ENCODE data around the gene GRIK1. TPM values are rescaled to one million over a fixed set of nuclear protein-coding genes. Genes with fewer than 3 reads are reported as not detected.

The GRIK1 gene
- total RNA-seq, 1 donor from 2014 or later: not detected

- H3K4me3 Mint-ChIP-seq (ENCODE audit: unreplicated experiment): no peak overlapping the region
- no peaks in the 10 kb centered on the region for H3K27me3 Mint-ChIP-seq (ENCODE audit: unreplicated experiment)
- TF ChIP-seq, protein P1, sequence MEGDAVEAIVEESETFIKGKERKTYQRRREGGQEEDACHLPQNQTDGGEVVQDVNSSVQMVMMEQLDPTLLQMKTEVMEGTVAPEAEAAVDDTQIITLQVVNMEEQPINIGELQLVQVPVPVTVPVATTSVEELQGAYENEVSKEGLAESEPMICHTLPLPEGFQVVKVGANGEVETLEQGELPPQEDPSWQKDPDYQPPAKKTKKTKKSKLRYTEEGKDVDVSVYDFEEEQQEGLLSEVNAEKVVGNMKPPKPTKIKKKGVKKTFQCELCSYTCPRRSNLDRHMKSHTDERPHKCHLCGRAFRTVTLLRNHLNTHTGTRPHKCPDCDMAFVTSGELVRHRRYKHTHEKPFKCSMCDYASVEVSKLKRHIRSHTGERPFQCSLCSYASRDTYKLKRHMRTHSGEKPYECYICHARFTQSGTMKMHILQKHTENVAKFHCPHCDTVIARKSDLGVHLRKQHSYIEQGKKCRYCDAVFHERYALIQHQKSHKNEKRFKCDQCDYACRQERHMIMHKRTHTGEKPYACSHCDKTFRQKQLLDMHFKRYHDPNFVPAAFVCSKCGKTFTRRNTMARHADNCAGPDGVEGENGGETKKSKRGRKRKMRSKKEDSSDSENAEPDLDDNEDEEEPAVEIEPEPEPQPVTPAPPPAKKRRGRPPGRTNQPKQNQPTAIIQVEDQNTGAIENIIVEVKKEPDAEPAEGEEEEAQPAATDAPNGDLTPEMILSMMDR (IDR thresholded peaks at IDR 0.05; ENCODE audit: unreplicated experiment): no peak
- no peaks in the 10 kb centered on the region for H3K4me1 Mint-ChIP-seq (ENCODE audit: unreplicated experiment)
- H3K27ac Mint-ChIP-seq (ENCODE audit: unreplicated experiment): no peak overlapping the region
- no peak for DNase-seq (ENCODE audit: low spot score)
- no peaks in the 10 kb centered on the region for H3K9me3 Mint-ChIP-seq (ENCODE audit: unreplicated experiment)
- no peaks in the 10 kb centered on the region for H3K36me3 Mint-ChIP-seq (ENCODE audit: low read depth, unreplicated experiment)
These were observed 114.5 kb downstream of the GRIK1 start for GRCh38 chr21:29825345-29825744.

DNA sequence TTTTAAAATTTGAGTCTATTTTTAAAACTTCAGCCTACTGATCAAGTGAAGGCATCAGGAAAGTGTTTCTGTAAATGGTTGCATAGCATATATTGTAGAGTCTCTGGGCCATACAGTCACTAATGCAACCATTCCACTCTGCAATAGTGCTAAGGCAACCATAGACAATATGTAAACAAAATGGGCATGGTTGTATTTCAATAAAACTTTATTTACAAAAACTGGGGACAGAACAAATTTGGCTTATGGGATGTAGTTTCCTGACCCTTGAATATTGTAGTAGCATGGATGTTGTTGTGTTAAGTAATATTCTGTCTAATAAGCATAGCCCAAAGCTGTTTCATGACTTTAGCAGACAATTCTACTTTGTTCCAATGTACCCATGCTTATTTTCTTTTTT, 117.7 kb downstream of the GRIK1 start:
- no peak overlapping the region for H3K27ac Mint-ChIP-seq (ENCODE audit: unreplicated experiment)
- TF ChIP-seq, protein P1 (IDR thresholded peaks at IDR 0.05; ENCODE audit: unreplicated experiment): no peak
- H3K9me3 Mint-ChIP-seq (ENCODE audit: unreplicated experiment): no peaks in the 10 kb centered on the region
- no peaks in the 10 kb centered on the region for H3K27me3 Mint-ChIP-seq (ENCODE audit: unreplicated experiment)
- H3K4me1 Mint-ChIP-seq (ENCODE audit: unreplicated experiment): no peaks in the 10 kb centered on the region
- no peaks in the 10 kb centered on the region for H3K36me3 Mint-ChIP-seq (ENCODE audit: low read depth, unreplicated experiment)
- H3K4me3 Mint-ChIP-seq (ENCODE audit: unreplicated experiment): no peak overlapping the region
- no peak for DNase-seq (ENCODE audit: low spot score)

GRCh38 chr21:29821230-29821629, 118.6 kb downstream of the GRIK1 start:
- Mint-ChIP-seq H3K4me3 (ENCODE audit: unreplicated experiment) (no peak overlapping the region), H3K27ac (ENCODE audit: unreplicated experiment) (no peak overlapping the region), H3K4me1 (ENCODE audit: unreplicated experiment) (no peaks in the 10 kb centered on the region), H3K27me3 (ENCODE audit: unreplicated experiment) (no peaks in the 10 kb centered on the region), H3K36me3 (ENCODE audit: low read depth, unreplicated experiment) (no peaks in the 10 kb centered on the region), H3K9me3 (ENCODE audit: unreplicated experiment) (no peaks in the 10 kb centered on the region)
- TF ChIP-seq, protein P1 (IDR thresholded peaks at IDR 0.05; ENCODE audit: unreplicated experiment): no peak
- no peak for DNase-seq (ENCODE audit: low spot score)

- H3K4me3 Mint-ChIP-seq (ENCODE audit: unreplicated experiment): no peak overlapping the region
- no peaks in the 10 kb centered on the region for H3K4me1 Mint-ChIP-seq (ENCODE audit: unreplicated experiment)
- DNase-seq (ENCODE audit: low spot score): no peak
- TF ChIP-seq, protein P1 (IDR thresholded peaks at IDR 0.05; ENCODE audit: unreplicated experiment): no peak
- no peaks in the 10 kb centered on the region for H3K9me3 Mint-ChIP-seq (ENCODE audit: unreplicated experiment)
- H3K27ac Mint-ChIP-seq (ENCODE audit: unreplicated experiment): no peak overlapping the region
- H3K36me3 Mint-ChIP-seq (ENCODE audit: low read depth, unreplicated experiment): no peaks in the 10 kb centered on the region
- no peaks in the 10 kb centered on the region for H3K27me3 Mint-ChIP-seq (ENCODE audit: unreplicated experiment)
These were observed 120.0 kb downstream of the GRIK1 start for GRCh38 chr21:29819675-29820326.

- Mint-ChIP-seq H3K27ac (ENCODE audit: unreplicated experiment) (no peak overlapping the region), H3K4me3 (ENCODE audit: unreplicated experiment) (no peak overlapping the region), H3K36me3 (ENCODE audit: low read depth, unreplicated experiment) (no peaks in the 10 kb centered on the region), H3K27me3 (ENCODE audit: unreplicated experiment) (no peaks in the 10 kb centered on the region), H3K9me3 (ENCODE audit: unreplicated experiment) (no peaks in the 10 kb centered on the region), H3K4me1 (ENCODE audit: unreplicated experiment) (peaks cover 2% of the 10 kb centered on the region)
- TF ChIP-seq, protein P1 (IDR thresholded peaks at IDR 0.05; ENCODE audit: unreplicated experiment): no peak
- no peak for DNase-seq (ENCODE audit: low spot score)
These were observed 121.3 kb downstream of the GRIK1 start for GRCh38 chr21:29818383-29818921.
